Epithelial cell of umbilical artery (primary cell): ENCODE results near the gene EFNA4. TPM values are rescaled to one million over a fixed set of nuclear protein-coding genes. Genes with fewer than 3 reads are reported as not detected.

Experiments used
- total RNA-seq: library from RNA; depleted of rRNA; stranded (reverse); fragments of >200 nt; gene quantifications from 2 replicates; pipeline ENCODE4 v1.2.3, GENCODE V29; 2014

The EFNA4 gene, protein sequence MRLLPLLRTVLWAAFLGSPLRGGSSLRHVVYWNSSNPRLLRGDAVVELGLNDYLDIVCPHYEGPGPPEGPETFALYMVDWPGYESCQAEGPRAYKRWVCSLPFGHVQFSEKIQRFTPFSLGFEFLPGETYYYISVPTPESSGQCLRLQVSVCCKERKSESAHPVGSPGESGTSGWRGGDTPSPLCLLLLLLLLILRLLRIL
- total RNA-seq: 8.8 and 9.7 TPM in 2 replicates

DNA sequence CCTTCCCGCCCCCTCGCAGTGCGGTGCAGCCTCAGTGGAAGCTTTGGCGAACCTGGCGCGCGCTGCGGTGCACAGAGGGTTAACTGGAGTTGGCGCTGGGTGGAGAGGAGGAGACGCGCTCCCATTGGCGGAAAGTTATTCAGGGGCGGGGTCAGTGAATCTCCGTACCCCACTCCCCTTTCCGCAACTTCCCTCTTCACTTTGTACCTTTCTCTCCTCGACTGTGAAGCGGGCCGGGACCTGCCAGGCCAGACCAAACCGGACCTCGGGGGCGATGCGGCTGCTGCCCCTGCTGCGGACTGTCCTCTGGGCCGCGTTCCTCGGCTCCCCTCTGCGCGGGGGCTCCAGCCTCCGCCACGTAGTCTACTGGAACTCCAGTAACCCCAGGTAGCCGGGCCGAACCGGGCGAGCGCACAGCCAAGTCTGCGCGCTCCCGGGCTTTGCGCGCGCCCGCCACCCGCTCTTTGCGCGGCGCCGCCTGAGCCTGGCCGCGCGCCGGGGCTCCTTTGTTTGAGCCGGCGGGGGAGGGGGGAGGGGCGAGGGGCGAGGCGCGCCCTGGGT is at the start of gene EFNA4:
Gene EFNA4, plus strand, starts transcription at position 191 of the 561 bp plus-strand sequence. Its CDS starts 84 bp downstream, at position 275.

GRCh38 chr1:155033524-155033923 is 30.0 kb upstream of the EFNA4 start, which contains the start of the genes DCST1 and DCST2:
DCST1 (plus strand) TSS chr1:155033824; CDS start chr1:155034037, 213 bp downstream.
DCST2 (minus strand) TSS chr1:155033781; CDS start chr1:155033701, 80 bp downstream.

DNA sequence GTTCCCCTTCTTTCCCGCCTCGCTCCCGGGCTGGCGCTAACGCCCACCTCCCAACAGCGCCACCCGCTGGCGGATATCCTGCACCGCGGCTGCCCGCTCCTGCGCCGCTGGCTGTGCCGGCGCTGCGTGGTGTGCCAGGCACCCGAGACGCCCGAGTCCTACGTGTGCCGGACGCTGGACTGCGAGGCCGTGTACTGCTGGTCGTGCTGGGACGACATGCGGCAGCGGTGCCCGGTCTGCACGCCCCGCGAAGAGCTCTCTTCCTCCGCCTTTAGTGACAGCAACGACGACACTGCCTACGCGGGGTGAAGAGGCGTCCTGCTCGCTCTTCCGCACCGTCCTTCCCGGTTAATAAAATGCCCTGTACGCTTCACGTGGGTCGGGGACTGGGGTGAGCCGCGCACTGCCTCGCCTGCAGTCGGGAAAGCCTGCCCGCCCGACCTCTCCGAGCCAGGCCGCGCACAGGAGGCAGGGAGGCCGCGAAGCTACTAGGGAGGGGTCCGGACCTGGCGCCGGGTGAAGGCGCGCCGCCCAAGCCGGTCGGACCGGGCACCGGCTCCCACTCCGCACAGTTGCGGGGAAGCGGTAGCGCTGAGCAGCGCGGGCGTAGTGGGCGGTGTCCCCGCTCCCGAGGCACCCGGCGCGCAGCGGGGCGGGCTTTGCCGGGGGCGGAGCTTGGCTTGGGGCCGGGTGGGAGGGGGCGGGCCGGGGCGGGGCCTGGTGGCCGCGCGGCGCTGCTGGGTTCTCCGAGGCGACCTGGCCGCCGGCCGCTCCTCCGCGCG is 12.8 kb upstream of the EFNA4 start, which contains the start of gene ADAM15:
Gene ADAM15, plus strand, starts transcription at position 757 of the 782 bp plus-strand sequence. CDS start 71 bp downstream, outside the sequence.

DNA sequence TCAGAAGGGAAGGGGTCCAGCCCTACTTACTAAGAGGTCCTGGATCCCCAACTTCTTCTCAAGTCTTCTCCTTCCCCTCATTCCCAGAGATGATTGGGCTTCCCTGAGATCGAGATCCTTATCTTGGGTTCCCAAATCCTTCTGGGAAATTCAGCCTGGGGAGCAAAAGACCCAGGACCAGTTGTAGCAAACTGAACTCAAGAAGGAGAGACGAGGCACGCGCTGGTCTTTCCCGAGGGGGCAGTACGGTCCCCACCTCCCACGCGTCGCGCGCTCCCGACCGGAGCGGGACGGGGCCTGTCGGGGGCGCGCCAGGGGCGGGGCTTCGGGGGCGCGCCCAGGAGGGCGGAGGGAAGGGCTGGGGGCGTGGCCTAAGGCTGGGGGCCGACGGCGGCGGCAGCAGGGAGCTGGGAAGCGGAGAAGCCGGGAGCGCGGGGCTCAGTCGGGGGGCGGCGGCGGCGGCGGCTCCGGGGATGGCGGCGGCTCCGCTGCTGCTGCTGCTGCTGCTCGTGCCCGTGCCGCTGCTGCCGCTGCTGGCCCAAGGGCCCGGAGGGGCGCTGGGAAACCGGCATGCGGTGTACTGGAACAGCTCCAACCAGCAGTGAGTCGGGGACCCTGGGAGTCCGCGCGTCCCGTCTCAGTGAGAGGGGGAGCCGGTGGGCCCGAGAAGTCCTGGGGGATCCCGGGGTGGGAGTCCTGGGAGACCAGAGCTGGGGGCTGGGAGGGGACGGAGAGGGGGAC is 15.1 kb downstream of the EFNA4 start, which contains the start of gene EFNA3:
Gene EFNA3, plus strand, starts transcription at position 369 of the 741 bp plus-strand sequence. Its CDS starts 105 bp downstream, at position 474.

Other genes starting within 250 kb of the EFNA4 start
- gene KCNN3, start 193.5 kb upstream of the EFNA4 start, total RNA-seq: under 0.01 and 0.65 TPM in 2 replicates
- gene PMVK, start 127.0 kb upstream of the EFNA4 start, total RNA-seq: 7.3 and 9.7 TPM in 2 replicates
- 79.6 and 105 TPM in 2 replicates for gene PBXIP1, start 107.6 kb upstream of the EFNA4 start, total RNA-seq
- gene PYGO2, start 102.0 kb upstream of the EFNA4 start, total RNA-seq: 5.2 and 5.9 TPM in 2 replicates
- gene SHC1, start 93.0 kb upstream of the EFNA4 start, total RNA-seq: 152 and 218 TPM in 2 replicates
- 116 and 140 TPM in 2 replicates for gene CKS1B, start 89.1 kb upstream of the EFNA4 start, total RNA-seq
- 26.6 and 33.9 TPM in 2 replicates for gene FLAD1, start 80.4 kb upstream of the EFNA4 start, total RNA-seq
- 0.76 TPM in 1 of 2 replicates, not detected in the other for gene LENEP, start 70.2 kb upstream of the EFNA4 start, total RNA-seq
- 7.5 and 9.7 TPM in 2 replicates for gene ZBTB7B, start 60.9 kb upstream of the EFNA4 start, total RNA-seq
- gene DCST2, start 30.0 kb upstream of the EFNA4 start, total RNA-seq: not detected in 2 replicates
- gene DCST1, start 29.9 kb upstream of the EFNA4 start, total RNA-seq: not detected in 2 replicates
- 161 and 165 TPM in 2 replicates for gene ADAM15, start 12.4 kb upstream of the EFNA4 start, total RNA-seq
- gene EFNA3, start 15.1 kb downstream of the EFNA4 start, total RNA-seq: 0.76 and 0.97 TPM in 2 replicates
- gene EFNA1, start 64.1 kb downstream of the EFNA4 start, total RNA-seq: 57.0 and 96.1 TPM in 2 replicates
- gene SLC50A1, start 72.1 kb downstream of the EFNA4 start, total RNA-seq: 33.8 and 45.1 TPM in 2 replicates
- 24.2 and 50.0 TPM in 2 replicates for gene DPM3, start 76.8 kb downstream of the EFNA4 start, total RNA-seq
- 61.1 and 119 TPM in 2 replicates for gene KRTCAP2, start 109.6 kb downstream of the EFNA4 start, total RNA-seq
- gene TRIM46, start 110.1 kb downstream of the EFNA4 start, total RNA-seq: 3.5 and 3.9 TPM in 2 replicates
- gene THBS3, start 144.2 kb downstream of the EFNA4 start, total RNA-seq: 8.2 and 12.3 TPM in 2 replicates
- 58.1 and 85.8 TPM in 2 replicates for gene MTX1, start 145.0 kb downstream of the EFNA4 start, total RNA-seq
- gene ENTREP3, start 191.7 kb downstream of the EFNA4 start, total RNA-seq: 4.5 and 5.2 TPM in 2 replicates
- 22.3 and 29.2 TPM in 2 replicates for gene SCAMP3, start 198.6 kb downstream of the EFNA4 start, total RNA-seq
- gene CLK2, start 209.8 kb downstream of the EFNA4 start, total RNA-seq: 14.3 and 21.7 TPM in 2 replicates
- 0.30 and 0.32 TPM in 2 replicates for gene HCN3, start 213.7 kb downstream of the EFNA4 start, total RNA-seq
- gene PKLR, start 237.7 kb downstream of the EFNA4 start, total RNA-seq: not detected in 2 replicates
- 529 and 554 TPM in 2 replicates for gene FDPS, start 245.1 kb downstream of the EFNA4 start, total RNA-seq